HEK293 (cell line): ENCODE data around the gene CST9.

Experiments
- CTCF ChIA-PET: fragments of 350-600 bp; formaldehyde crosslinking; extraction: SDS; loops from one replicate; lab custom pipeline; 2021; ENCODE audit warnings: antibody characterized with exemption; lab: Yijun Ruan, JAX
- POLR2A ChIA-PET: fragments of 300-600 bp; formaldehyde crosslinking; extraction: SDS; loops from one replicate; lab custom pipeline; 2020; ENCODE audit warnings: antibody characterized with exemption, inconsistent platforms; lab: Yijun Ruan, JAX
- H3K27ac ChIP-seq: fragments of 200-500 bp; sonication (Bioruptor generic); 2 replicates; pipeline ENCODE4 v1.5.1; 2014; ENCODE audit warnings: low read depth, low read length, control low read depth, inconsistent platforms; ENCODE audit errors: extremely low read depth
- H3K36me3 ChIP-seq, 2 experiments: fragments of 200-500 bp in 1 of 2; sonication (Bioruptor generic) in 1 of 2; 1 replicate in 1 of 2; 2 replicates in 1 of 2; pipeline ENCODE4 v1.5.1; 2014 to 2017; ENCODE audit warnings: inconsistent platforms in 2 of 2, low read length in 2 of 2; ENCODE audit not compliant: control insufficient read depth in 2 of 2, insufficient read depth in 1 of 2
- H3K4me1 ChIP-seq: fragments of 200-500 bp; sonication (Bioruptor generic); 2 replicates; pipeline ENCODE4 v1.5.1; 2014; ENCODE audit warnings: mild to moderate bottlenecking, low read length, inconsistent platforms; ENCODE audit not compliant: control insufficient read depth, insufficient read depth
- H3K4me3 ChIP-seq: 2 replicates; pipeline ENCODE4 v1.5.1; 2011; ENCODE audit warnings: low read depth, mild to moderate bottlenecking, control low read depth, low read length, moderate library complexity
- H3K9me3 ChIP-seq: fragments of 200-500 bp; sonication (Bioruptor generic); 2 replicates; pipeline ENCODE4 v1.5.1; 2014; ENCODE audit warnings: low read depth, low read length, inconsistent platforms; ENCODE audit not compliant: control insufficient read depth, insufficient read depth
- HOXA7 ChIP-seq: sonication (generic); formaldehyde crosslinking; IDR thresholded peaks from 2 replicates; pipeline ENCODE4 v1.8.1; 2022; ENCODE audit warnings: missing genetic modification reagents, borderline replicate concordance
- PRDM4 ChIP-seq: fragments of 450-650 bp; formaldehyde crosslinking; IDR thresholded peaks from 2 replicates; pipeline ENCODE4 v1.5.1; 2017; ENCODE audit warnings: missing biosample characterization, missing genetic modification characterization
- YY2 ChIP-seq: fragments of 450-650 bp; formaldehyde crosslinking; IDR thresholded peaks from 2 replicates; pipeline ENCODE4 v1.5.1; 2016; ENCODE audit warnings: missing biosample characterization, missing genetic modification characterization
- ZBTB17 ChIP-seq: fragments of 450-650 bp; formaldehyde crosslinking; IDR thresholded peaks from 2 replicates; pipeline ENCODE4 v1.5.1; 2016; ENCODE audit warnings: missing biosample characterization, missing genetic modification characterization
- ZBTB7A ChIP-seq: fragments of 450-650 bp; formaldehyde crosslinking; IDR thresholded peaks from 2 replicates; pipeline ENCODE4 v1.5.1; 2016; ENCODE audit warnings: low read depth, missing biosample characterization, missing genetic modification characterization
- ZBTB8A ChIP-seq: fragments of 450-650 bp; formaldehyde crosslinking; IDR thresholded peaks from 2 replicates; pipeline ENCODE4 v1.5.1; 2016; ENCODE audit warnings: missing biosample characterization, missing genetic modification characterization
- ZFP41 ChIP-seq: fragments of 450-650 bp; formaldehyde crosslinking; IDR thresholded peaks from 2 replicates; pipeline ENCODE4 v1.5.1; 2016; ENCODE audit warnings: missing biosample characterization, missing genetic modification characterization, borderline replicate concordance
- ZNF138 ChIP-seq: fragments of 450-650 bp; formaldehyde crosslinking; IDR thresholded peaks from 2 replicates; pipeline ENCODE4 v1.5.1; 2016; ENCODE audit warnings: missing biosample characterization, missing genetic modification characterization, borderline replicate concordance
- ZNF174 ChIP-seq: fragments of 450-650 bp; formaldehyde crosslinking; IDR thresholded peaks from 2 replicates; pipeline ENCODE4 v1.5.0; 2017; ENCODE audit warnings: missing biosample characterization, mild to moderate bottlenecking, missing genetic modification characterization
- ZNF19 ChIP-seq: fragments of 450-650 bp; formaldehyde crosslinking; IDR thresholded peaks from 2 replicates; pipeline ENCODE4; 2016; ENCODE audit warnings: missing biosample characterization, missing genetic modification characterization, low read depth
- ZNF274 ChIP-seq, 2 experiments: fragments of 200-500 bp in 1 of 2; fragments of 450-650 bp in 1 of 2; sonication (Bioruptor generic) in 1 of 2; formaldehyde crosslinking in 1 of 2; IDR thresholded peaks; 2 replicates each; pipeline versions ENCODE4 v1.5.1 to v1.6.1; 2014 to 2016; ENCODE audit warnings: borderline replicate concordance in 1 of 2, inconsistent platforms in 1 of 2, low read length in 1 of 2, missing biosample characterization in 1 of 2, missing genetic modification characterization in 1 of 2
- ZNF324 ChIP-seq: fragments of 450-650 bp; formaldehyde crosslinking; IDR thresholded peaks from 2 replicates; pipeline ENCODE4 v1.5.1; 2016; ENCODE audit warnings: missing biosample characterization, missing genetic modification characterization
- ZNF350 ChIP-seq: fragments of 450-650 bp; formaldehyde crosslinking; IDR thresholded peaks from 2 replicates; pipeline ENCODE4 v1.5.0; 2017; ENCODE audit warnings: missing biosample characterization, mild to moderate bottlenecking, missing genetic modification characterization
- ZNF366 ChIP-seq: fragments of 450-650 bp; formaldehyde crosslinking; conservative IDR thresholded peaks from 2 replicates; pipeline ENCODE4 v1.5.1; 2016; ENCODE audit warnings: missing biosample characterization, missing genetic modification characterization
- ZNF473 ChIP-seq: fragments of 450-650 bp; formaldehyde crosslinking; IDR thresholded peaks from 2 replicates; pipeline ENCODE4 v1.5.1; 2017; ENCODE audit warnings: missing biosample characterization, missing genetic modification characterization
- ZNF501 ChIP-seq: fragments of 450-650 bp; formaldehyde crosslinking; IDR thresholded peaks from 2 replicates; pipeline ENCODE4 v1.5.1; 2016; ENCODE audit warnings: missing biosample characterization, missing genetic modification characterization
- ZNF571 ChIP-seq: fragments of 450-650 bp; formaldehyde crosslinking; IDR thresholded peaks from 2 replicates; pipeline ENCODE4 v1.5.0; 2017; ENCODE audit warnings: missing biosample characterization, missing genetic modification characterization
- ZNF624 ChIP-seq: fragments of 450-650 bp; formaldehyde crosslinking; IDR thresholded peaks from 2 replicates; pipeline ENCODE4 v1.5.1; 2017; ENCODE audit warnings: missing biosample characterization, missing genetic modification characterization
- ZNF629 ChIP-seq: fragments of 450-650 bp; formaldehyde crosslinking; IDR thresholded peaks from 2 replicates; pipeline ENCODE4 v1.5.1; 2017; ENCODE audit warnings: missing biosample characterization, missing genetic modification characterization
- ZNF658 ChIP-seq: fragments of 450-650 bp; formaldehyde crosslinking; IDR thresholded peaks from 2 replicates; pipeline ENCODE4; 2016; ENCODE audit warnings: missing biosample characterization, missing genetic modification characterization
- ZNF768 ChIP-seq: fragments of 450-650 bp; formaldehyde crosslinking; IDR thresholded peaks from 2 replicates; pipeline ENCODE4 v1.5.1; 2018; ENCODE audit warnings: missing biosample characterization, mild to moderate bottlenecking, missing genetic modification characterization
- ZNF776 ChIP-seq: fragments of 450-650 bp; formaldehyde crosslinking; IDR thresholded peaks from 2 replicates; pipeline ENCODE4 v1.5.0; 2017; ENCODE audit warnings: missing biosample characterization, missing genetic modification characterization, borderline replicate concordance
- TF ChIP-seq, protein P1 (sequence below): fragments of 450-650 bp; formaldehyde crosslinking; IDR thresholded peaks from 2 replicates; pipeline ENCODE4 v1.5.1; 2016; ENCODE audit warnings: missing biosample characterization, missing genetic modification characterization

The CST9 gene

GRCh38 chr20:23598481-23598880 lies 7.2 kb downstream of the CST9 start (continued):
- no peak for TF ChIP-seq ZNF624 (tag by site-specific recombination)
- TF ChIP-seq ZNF324 (tag by site-specific recombination), result no peak
- no peak for TF ChIP-seq ZNF776
- TF ChIP-seq ZNF19 (tag by site-specific recombination), result no peak
- TF ChIP-seq ZNF138, result no peak
- TF ChIP-seq HOXA7 (CRISPR knock-in tag), result no peak
- no peak for TF ChIP-seq ZBTB7A
- TF ChIP-seq ZNF629, result no peak
- TF ChIP-seq ZNF366 (tag by site-specific recombination), result no peak
- no peak for TF ChIP-seq ZNF274 (IDR thresholded peaks at IDR 0.05; ENCODE audit: low read length)
- TF ChIP-seq ZNF274 (tag by site-specific recombination; IDR thresholded peaks at IDR 0.05; ENCODE audit: borderline replicate concordance), result no peak
- no peak for TF ChIP-seq ZNF571 (tag by site-specific recombination)
- no peak for TF ChIP-seq ZNF658

GRCh38 chr20:23596579-23597250 lies 9.0 kb downstream of the CST9 start:
- Histone ChIP-seq H3K36me3 (no peaks in the 10 kb centered on the region), H3K4me3 (no peak overlapping the region), H3K27ac (no peak overlapping the region)
- POLR2A ChIA-PET, result no interaction called here
- TF ChIP-seq PRDM4 (tag by site-specific recombination) (no peak), ZNF174 (no peak)
- TF ChIP-seq, all 188 proteins: peak for 0
- H3K9me3 ChIP-seq, result no peaks in the 10 kb centered on the region
- H3K4me1 ChIP-seq, result 0 out of 2 replicates have a peak, but pooled peaks cover 3% of the 10 kb centered on the region
- CTCF ChIA-PET, result interaction anchor here (0.6 to 1.1 kb wide), 2 partner anchors 10 to 15 kb away, joined by 4 read pairs; no protein-coding TSS in a partner anchor

DNA sequence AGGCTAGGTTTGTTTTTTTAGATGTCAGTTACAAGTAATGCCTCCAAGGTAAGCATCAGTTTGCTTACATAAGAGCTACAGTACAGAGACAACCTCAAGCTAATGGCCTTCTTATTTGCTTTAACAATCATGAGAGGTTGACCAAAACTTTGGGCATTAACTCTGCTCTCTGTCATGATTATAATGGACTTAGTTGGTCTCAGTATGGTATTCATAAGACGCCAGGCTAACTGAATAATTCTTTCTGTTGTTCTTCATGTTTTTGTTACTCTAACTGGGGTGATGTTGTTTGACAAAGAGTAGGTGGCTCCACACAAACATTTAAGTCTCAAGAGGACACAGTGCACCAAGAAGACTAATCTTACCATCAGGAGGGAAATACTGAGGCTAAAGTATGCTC lies 9.8 kb downstream of the CST9 start:
- CTCF ChIA-PET, result interaction anchor here (1.1 kb wide), 1 partner anchor 11 kb away, joined by 4 read pairs; no protein-coding TSS in a partner anchor
- H3K27ac ChIP-seq, result no peak overlapping the region
- no peak for TF ChIP-seq ZBTB8A (tag by site-specific recombination)
- TF ChIP-seq ZNF768 (tag by site-specific recombination), result no peak
- no peak for TF ChIP-seq YY2 (tag by site-specific recombination)
- no peak for TF ChIP-seq ZNF473 (tag by site-specific recombination)
- TF ChIP-seq ZNF501 (tag by site-specific recombination), result no peak
- TF ChIP-seq, protein P1, sequence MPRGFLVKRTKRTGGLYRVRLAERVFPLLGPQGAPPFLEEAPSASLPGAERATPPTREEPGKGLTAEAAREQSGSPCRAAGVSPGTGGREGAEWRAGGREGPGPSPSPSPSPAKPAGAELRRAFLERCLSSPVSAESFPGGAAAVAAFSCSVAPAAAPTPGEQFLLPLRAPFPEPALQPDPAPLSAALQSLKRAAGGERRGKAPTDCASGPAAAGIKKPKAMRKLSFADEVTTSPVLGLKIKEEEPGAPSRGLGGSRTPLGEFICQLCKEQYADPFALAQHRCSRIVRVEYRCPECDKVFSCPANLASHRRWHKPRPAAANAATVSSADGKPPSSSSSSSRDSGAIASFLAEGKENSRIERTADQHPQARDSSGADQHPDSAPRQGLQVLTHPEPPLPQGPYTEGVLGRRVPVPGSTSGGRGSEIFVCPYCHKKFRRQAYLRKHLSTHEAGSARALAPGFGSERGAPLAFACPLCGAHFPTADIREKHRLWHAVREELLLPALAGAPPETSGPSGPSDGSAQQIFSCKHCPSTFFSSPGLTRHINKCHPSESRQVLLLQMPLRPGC, result no peak
- no peak for TF ChIP-seq ZFP41
- TF ChIP-seq ZNF350, result no peak
- TF ChIP-seq ZBTB17 (tag by site-specific recombination), result no peak
- H3K4me3 ChIP-seq, result no peak overlapping the region
- 0 out of 2 replicates have a peak, but pooled peaks cover 3% of the 10 kb centered on the region for H3K4me1 ChIP-seq
- POLR2A ChIA-PET, result no interaction called here
- H3K36me3 ChIP-seq, result no peaks in the 10 kb centered on the region
- no peaks in the 10 kb centered on the region for H3K9me3 ChIP-seq
